ENCODE data around the gene AGBL5.

The AGBL5 gene

GRCh38 chr2:27038631-27039339, 12.7 kb upstream of the AGBL5 start:
- Histone ChIP-seq H3K4me1 (ENCODE audit: control insufficient read depth in 5 of 5, insufficient read depth in 5 of 5, low read length in 5 of 5) (peaks cover 2 to 20% (median 17%) of the 10 kb centered on the region in 5 donors), H3K9ac (ENCODE audit: low read length in 5 of 5) (no peak overlapping the region), H3K27me3 (ENCODE audit: control insufficient read depth in 5 of 5, insufficient read depth in 4 of 5, low read length in 5 of 5) (no peaks in the 10 kb centered on the region), H3K9me3 (ENCODE audit: control insufficient read depth in 5 of 5, low read length in 5 of 5) (no peaks in the 10 kb centered on the region), H3K4me3 (ENCODE audit: low read depth in 1 of 5, low read length in 5 of 5) (no peak overlapping the region), H3K36me3 (ENCODE audit: control insufficient read depth in 5 of 5, insufficient read depth in 5 of 5, low read length in 5 of 5) (peaks cover 0 to 72% (median 67%) of the 10 kb centered on the region in 5 donors), H3K27ac (ENCODE audit: low read depth, low read length) (no peak overlapping the region)

- no peaks in the 10 kb centered on the region for H3K27me3 ChIP-seq (ENCODE audit: control insufficient read depth in 5 of 5, insufficient read depth in 4 of 5, low read length in 5 of 5)
- no peaks in the 10 kb centered on the region for H3K9me3 ChIP-seq (ENCODE audit: control insufficient read depth in 5 of 5, low read length in 5 of 5)
- H3K4me3 ChIP-seq (ENCODE audit: low read depth in 1 of 5, low read length in 5 of 5) = no peak overlapping the region
- H3K36me3 ChIP-seq (ENCODE audit: control insufficient read depth in 5 of 5, insufficient read depth in 5 of 5, low read length in 5 of 5) = peaks cover 0 to 72% (median 67%) of the 10 kb centered on the region in 5 donors
- H3K4me1 ChIP-seq (ENCODE audit: control insufficient read depth in 5 of 5, insufficient read depth in 5 of 5, low read length in 5 of 5) = peaks cover 0 to 13% (median 11%) of the 10 kb centered on the region in 5 donors
- H3K27ac ChIP-seq (ENCODE audit: low read depth, low read length) = no peak overlapping the region
- H3K9ac ChIP-seq (ENCODE audit: low read length in 5 of 5) = no peak overlapping the region
Measured at GRCh38 chr2:27039426-27039825, 12.0 kb upstream of the AGBL5 start.

- Histone ChIP-seq H3K27me3 (ENCODE audit: control insufficient read depth in 5 of 5, insufficient read depth in 4 of 5, low read length in 5 of 5) (no peaks in the 10 kb centered on the region), H3K4me3 (ENCODE audit: low read depth in 1 of 5, low read length in 5 of 5) (no peak overlapping the region), H3K27ac (ENCODE audit: low read depth, low read length) (no peak overlapping the region), H3K9ac (ENCODE audit: low read length in 5 of 5) (no peak overlapping the region), H3K36me3 (ENCODE audit: control insufficient read depth in 5 of 5, insufficient read depth in 5 of 5, low read length in 5 of 5) (peaks cover 0 to 70% (median 67%) of the 10 kb centered on the region in 5 donors), H3K9me3 (ENCODE audit: control insufficient read depth in 5 of 5, low read length in 5 of 5) (no peaks in the 10 kb centered on the region), H3K4me1 (ENCODE audit: control insufficient read depth in 5 of 5, insufficient read depth in 5 of 5, low read length in 5 of 5) (peaks cover 0 to 9% (median 7%) of the 10 kb centered on the region in 5 donors)
Measured at GRCh38 chr2:27039871-27040270, 11.6 kb upstream of the AGBL5 start.

- no peaks in the 10 kb centered on the region for H3K27me3 ChIP-seq (ENCODE audit: control insufficient read depth in 5 of 5, insufficient read depth in 4 of 5, low read length in 5 of 5)
- peaks cover 0 to 65% (median 64%) of the 10 kb centered on the region in 5 donors for H3K36me3 ChIP-seq (ENCODE audit: control insufficient read depth in 5 of 5, insufficient read depth in 5 of 5, low read length in 5 of 5)
- no peak overlapping the region for H3K27ac ChIP-seq (ENCODE audit: low read depth, low read length)
- no peak overlapping the region for H3K9ac ChIP-seq (ENCODE audit: low read length in 5 of 5)
- no peak overlapping the region for H3K4me3 ChIP-seq (ENCODE audit: low read depth in 1 of 5, low read length in 5 of 5)
- H3K4me1 ChIP-seq (ENCODE audit: control insufficient read depth in 5 of 5, insufficient read depth in 5 of 5, low read length in 5 of 5) = peaks cover 0 to 5% (median 3%) of the 10 kb centered on the region in 5 donors
- H3K9me3 ChIP-seq (ENCODE audit: control insufficient read depth in 5 of 5, low read length in 5 of 5) = no peaks in the 10 kb centered on the region
Measured at GRCh38 chr2:27040282-27040681, 11.2 kb upstream of the AGBL5 start.

- no peaks in the 10 kb centered on the region for H3K9me3 ChIP-seq (ENCODE audit: control insufficient read depth in 5 of 5, low read length in 5 of 5)
- no peak overlapping the region for H3K4me3 ChIP-seq (ENCODE audit: low read depth in 1 of 5, low read length in 5 of 5)
- no peak overlapping the region for H3K27ac ChIP-seq (ENCODE audit: low read depth, low read length)
- H3K4me1 ChIP-seq (ENCODE audit: control insufficient read depth in 5 of 5, insufficient read depth in 5 of 5, low read length in 5 of 5) = no peaks in the 10 kb centered on the region
- H3K36me3 ChIP-seq (ENCODE audit: control insufficient read depth in 5 of 5, insufficient read depth in 5 of 5, low read length in 5 of 5) = peaks cover 0 to 51% (median 49%) of the 10 kb centered on the region in 5 donors
- no peak overlapping the region for H3K9ac ChIP-seq (ENCODE audit: low read length in 5 of 5)
- H3K27me3 ChIP-seq (ENCODE audit: control insufficient read depth in 5 of 5, insufficient read depth in 4 of 5, low read length in 5 of 5) = no peaks in the 10 kb centered on the region
Measured at GRCh38 chr2:27041752-27042151, 9.7 kb upstream of the AGBL5 start.

- Histone ChIP-seq H3K4me1 (ENCODE audit: control insufficient read depth in 5 of 5, insufficient read depth in 5 of 5, low read length in 5 of 5) (no peaks in the 10 kb centered on the region), H3K27ac (ENCODE audit: low read depth, low read length) (no peak overlapping the region), H3K36me3 (ENCODE audit: control insufficient read depth in 5 of 5, insufficient read depth in 5 of 5, low read length in 5 of 5) (peaks cover 0 to 46% (median 44%) of the 10 kb centered on the region in 5 donors), H3K9me3 (ENCODE audit: control insufficient read depth in 5 of 5, low read length in 5 of 5) (no peaks in the 10 kb centered on the region), H3K4me3 (ENCODE audit: low read depth in 1 of 5, low read length in 5 of 5) (no peak overlapping the region), H3K27me3 (ENCODE audit: control insufficient read depth in 5 of 5, insufficient read depth in 4 of 5, low read length in 5 of 5) (no peaks in the 10 kb centered on the region), H3K9ac (ENCODE audit: low read length in 5 of 5) (no peak overlapping the region)
Measured at GRCh38 chr2:27042159-27042661, 9.3 kb upstream of the AGBL5 start.

- no peaks in the 10 kb centered on the region for H3K27me3 ChIP-seq (ENCODE audit: control insufficient read depth in 5 of 5, insufficient read depth in 4 of 5, low read length in 5 of 5)
- H3K9ac ChIP-seq (ENCODE audit: low read length in 5 of 5) = no peak overlapping the region
- H3K4me3 ChIP-seq (ENCODE audit: low read depth in 1 of 5, low read length in 5 of 5) = no peak overlapping the region
- no peaks in the 10 kb centered on the region for H3K4me1 ChIP-seq (ENCODE audit: control insufficient read depth in 5 of 5, insufficient read depth in 5 of 5, low read length in 5 of 5)
- H3K36me3 ChIP-seq (ENCODE audit: control insufficient read depth in 5 of 5, insufficient read depth in 5 of 5, low read length in 5 of 5) = peaks cover 0 to 37% (median 35%) of the 10 kb centered on the region in 5 donors
- no peak overlapping the region for H3K27ac ChIP-seq (ENCODE audit: low read depth, low read length)
- no peaks in the 10 kb centered on the region for H3K9me3 ChIP-seq (ENCODE audit: control insufficient read depth in 5 of 5, low read length in 5 of 5)
Measured at GRCh38 chr2:27042985-27043634, 8.4 kb upstream of the AGBL5 start.

- Histone ChIP-seq H3K4me1 (ENCODE audit: control insufficient read depth in 5 of 5, insufficient read depth in 5 of 5, low read length in 5 of 5) (peaks cover 3 to 30% (median 21%) of the 10 kb centered on the region in 5 donors), H3K4me3 (ENCODE audit: low read depth in 1 of 5, low read length in 5 of 5) (peak overlapping the region; percentile 83 to 93 (median 88)), H3K9ac (ENCODE audit: low read length in 5 of 5) (peak overlapping the region in 4 of 5 donors; percentile 24 to 88 (median 74)), H3K27me3 (ENCODE audit: control insufficient read depth in 5 of 5, insufficient read depth in 4 of 5, low read length in 5 of 5) (no peaks in the 10 kb centered on the region), H3K36me3 (ENCODE audit: control insufficient read depth in 5 of 5, insufficient read depth in 5 of 5, low read length in 5 of 5) (peaks cover 3 to 14% (median 10%) of the 10 kb centered on the region in 5 donors), H3K27ac (ENCODE audit: low read depth, low read length) (peak overlapping the region; percentile 31), H3K9me3 (ENCODE audit: control insufficient read depth in 5 of 5, low read length in 5 of 5) (no peaks in the 10 kb centered on the region)
Measured at GRCh38 chr2:27049422-27050280, 1.8 kb upstream of the AGBL5 start.

- peaks cover 5 to 22% (median 18%) of the 10 kb centered on the region in 5 donors for H3K36me3 ChIP-seq (ENCODE audit: control insufficient read depth in 5 of 5, insufficient read depth in 5 of 5, low read length in 5 of 5)
- no peaks in the 10 kb centered on the region for H3K27me3 ChIP-seq (ENCODE audit: control insufficient read depth in 5 of 5, insufficient read depth in 4 of 5, low read length in 5 of 5)
- H3K4me3 ChIP-seq (ENCODE audit: low read depth in 1 of 5, low read length in 5 of 5) = peak overlapping the region; percentile 83 to 93 (median 88)
- peak overlapping the region; percentile 12 to 88 (median 71) for H3K9ac ChIP-seq (ENCODE audit: low read length in 5 of 5)
- H3K27ac ChIP-seq (ENCODE audit: low read depth, low read length) = peak overlapping the region; percentile 31
- peaks cover 3 to 30% (median 21%) of the 10 kb centered on the region in 5 donors for H3K4me1 ChIP-seq (ENCODE audit: control insufficient read depth in 5 of 5, insufficient read depth in 5 of 5, low read length in 5 of 5)
- H3K9me3 ChIP-seq (ENCODE audit: control insufficient read depth in 5 of 5, low read length in 5 of 5) = no peaks in the 10 kb centered on the region
Measured at GRCh38 chr2:27050281-27050995, 1.0 kb upstream of the AGBL5 start.
